Mucosa of descending colon (tissue), 3 donors: ENCODE results near the gene WFS1. TPM values are rescaled to one million over a fixed set of nuclear protein-coding genes. Genes with fewer than 3 reads are reported as not detected.

Experiments used
- ATAC-seq: fragments of 200-7000 bp; cut with Tn5 transposase; one replicate; pipeline ENCODE4 v1.9.1; 2020; ENCODE audit warnings: mild to moderate bottlenecking, moderate library complexity
- DNase-seq, 3 donors: peaks; one replicate each; pipeline ENCODE4 v3.0.0-alpha.2; 2020
- H3K36me3 ChIP-seq: fragments of 200-600 bp; one replicate; pipeline ENCODE4 v1.8.0; 2021; ENCODE audit warnings: low read depth, mild to moderate bottlenecking
- H3K4me1 ChIP-seq: fragments of 200-600 bp; one replicate; pipeline ENCODE4 v1.8.0; 2021; ENCODE audit warnings: low read depth, mild to moderate bottlenecking
- H3K4me3 ChIP-seq: fragments of 200-600 bp; one replicate; pipeline ENCODE4 v1.8.0; 2021; ENCODE audit warnings: mild to moderate bottlenecking
- H3K9me3 ChIP-seq: fragments of 200-600 bp; one replicate; pipeline ENCODE4 v1.8.0; 2021; ENCODE audit warnings: mild to moderate bottlenecking
- intact Hi-C, 2 donors: fragments of 100-400 bp; cut with DNase I in 1 of 2; cut with micrococcal nuclease in 1 of 2; formaldehyde crosslinking; loops; one replicate each; pipeline versions ENCODE4 v1.11.0 to v1.11.1; 2022; cut with DNase I, micrococcal nuclease
- total RNA-seq, 3 donors: library from RNA; stranded (reverse); fragmentation: NEBNext Ultra II Directional in 2 of 3; extraction: Animal tissue kit (Norgen Biotek cat#: 25700) in 2 of 3; gene quantifications; one replicate each; pipeline versions ENCODE4 v1.2.1 to v1.2.4, GENCODE V29; 2021 to 2023
- TF ChIP-seq, protein P1 (sequence below): fragments of 200-600 bp; IDR thresholded peaks from one replicate; pipeline ENCODE4 v1.8.0; 2022; ENCODE audit warnings: antibody characterized with exemption, mild to moderate bottlenecking
- donor health status: DM: no; HTN: no; CAD: no; lungs with moderate emphysema.
- donor health status: DM: no; HTN: no; CAD: no.
- donor health status: DM: no; HTN: yes; CAD: no.

WFS1 gene
- total RNA-seq, 3 donors from 2014 or later: 5.8 to 39.2 (median 14.9) TPM

DNA sequence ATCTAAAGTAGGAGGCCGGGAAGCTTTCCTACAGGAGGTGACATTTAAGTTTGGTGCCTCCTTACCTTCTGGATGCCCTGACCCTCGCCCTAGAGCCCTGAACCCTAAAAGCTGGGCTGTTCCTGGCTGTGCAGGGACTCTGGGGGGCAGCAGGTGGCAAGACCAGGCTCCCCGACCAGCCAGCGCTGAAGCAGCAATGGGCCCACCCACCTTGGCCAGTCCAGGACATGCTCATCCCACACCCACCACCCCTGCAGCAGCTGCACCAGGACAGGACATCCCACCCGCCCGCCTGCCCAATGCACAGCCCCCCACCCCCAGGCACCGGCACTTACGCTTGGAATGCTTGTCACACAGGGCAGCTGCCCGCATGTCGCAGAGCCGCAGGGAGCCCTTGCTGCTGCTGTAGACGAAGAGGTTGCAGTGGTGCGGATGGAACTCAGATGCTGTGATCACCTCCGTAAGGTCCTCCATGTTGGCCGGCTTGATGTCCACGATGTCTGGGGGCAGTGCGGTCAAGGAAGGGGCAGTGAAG is 77.9 kb downstream of the WFS1 start:
- intact Hi-C loops: no loop called here
- no peak for ATAC-seq
- TF ChIP-seq, protein P1, sequence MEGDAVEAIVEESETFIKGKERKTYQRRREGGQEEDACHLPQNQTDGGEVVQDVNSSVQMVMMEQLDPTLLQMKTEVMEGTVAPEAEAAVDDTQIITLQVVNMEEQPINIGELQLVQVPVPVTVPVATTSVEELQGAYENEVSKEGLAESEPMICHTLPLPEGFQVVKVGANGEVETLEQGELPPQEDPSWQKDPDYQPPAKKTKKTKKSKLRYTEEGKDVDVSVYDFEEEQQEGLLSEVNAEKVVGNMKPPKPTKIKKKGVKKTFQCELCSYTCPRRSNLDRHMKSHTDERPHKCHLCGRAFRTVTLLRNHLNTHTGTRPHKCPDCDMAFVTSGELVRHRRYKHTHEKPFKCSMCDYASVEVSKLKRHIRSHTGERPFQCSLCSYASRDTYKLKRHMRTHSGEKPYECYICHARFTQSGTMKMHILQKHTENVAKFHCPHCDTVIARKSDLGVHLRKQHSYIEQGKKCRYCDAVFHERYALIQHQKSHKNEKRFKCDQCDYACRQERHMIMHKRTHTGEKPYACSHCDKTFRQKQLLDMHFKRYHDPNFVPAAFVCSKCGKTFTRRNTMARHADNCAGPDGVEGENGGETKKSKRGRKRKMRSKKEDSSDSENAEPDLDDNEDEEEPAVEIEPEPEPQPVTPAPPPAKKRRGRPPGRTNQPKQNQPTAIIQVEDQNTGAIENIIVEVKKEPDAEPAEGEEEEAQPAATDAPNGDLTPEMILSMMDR: no peak
- Histone ChIP-seq H3K4me1 (no peaks in the 10 kb centered on the region), H3K9me3 (no peaks in the 10 kb centered on the region), H3K36me3 (no peaks in the 10 kb centered on the region), H3K4me3 (no peak overlapping the region)
- peak in 1 of 3 donors; percentile 27 for DNase-seq

DNA sequence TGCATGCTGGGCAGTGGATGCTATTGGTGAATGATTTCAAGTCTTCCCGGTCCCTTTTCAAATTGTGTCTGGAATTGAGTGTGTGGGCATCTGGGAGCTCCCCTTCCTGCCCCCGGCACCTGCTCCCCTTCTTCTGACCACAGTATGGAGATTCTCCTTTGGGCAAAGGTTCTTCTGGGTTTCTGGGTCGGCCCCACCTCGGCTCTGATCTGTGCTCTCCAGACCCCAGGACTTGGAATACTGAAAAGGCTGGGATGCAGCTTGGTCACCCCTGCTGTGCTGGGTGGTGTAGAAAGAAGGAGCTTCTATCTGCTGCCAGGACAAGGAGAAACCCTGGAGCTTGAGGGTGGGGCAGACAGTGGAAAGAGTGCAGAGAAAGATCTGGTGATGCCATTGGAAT is 78.8 kb downstream of the WFS1 start:
- no peak for DNase-seq
- no peaks in the 10 kb centered on the region for H3K4me1 ChIP-seq
- no peaks in the 10 kb centered on the region for H3K36me3 ChIP-seq
- ATAC-seq: no peak
- intact Hi-C loops: no loop called here
- H3K4me3 ChIP-seq: no peak overlapping the region
- no peaks in the 10 kb centered on the region for H3K9me3 ChIP-seq
- TF ChIP-seq, protein P1: no peak

DNA sequence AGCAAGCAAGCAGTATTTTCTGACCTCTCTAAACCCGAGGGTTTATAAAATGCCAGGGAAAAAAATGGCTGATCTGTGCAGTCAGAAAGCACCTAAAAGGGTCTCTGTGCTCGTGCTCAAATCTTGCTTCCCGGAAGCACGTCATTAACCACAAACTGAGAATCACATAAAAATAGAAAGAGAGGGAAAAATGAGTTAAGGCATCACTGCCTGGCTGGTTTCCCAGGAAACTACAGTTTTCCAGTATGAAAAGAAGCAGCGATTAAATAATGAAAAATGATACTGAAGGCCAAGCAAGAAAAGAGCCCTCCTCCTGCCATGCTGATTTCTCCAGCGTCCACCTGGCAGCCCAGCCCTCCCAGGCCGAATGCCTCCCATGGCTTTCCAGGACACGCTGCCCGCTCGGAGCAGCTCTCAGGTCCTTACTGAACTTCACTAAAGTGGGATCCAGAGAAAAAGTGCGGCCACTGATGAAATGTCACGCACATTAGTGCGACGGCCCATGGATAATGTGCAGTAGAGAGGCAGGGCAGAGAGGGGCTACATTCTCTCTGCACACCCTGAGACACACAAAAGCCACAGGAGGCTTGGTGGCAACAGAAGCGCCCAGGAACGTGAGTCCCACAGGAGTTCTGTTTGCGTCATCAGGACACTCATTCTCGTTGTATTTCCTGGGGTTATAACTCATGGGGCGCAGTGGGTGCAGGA is 80.4 kb downstream of the WFS1 start:
- H3K9me3 ChIP-seq: no peaks in the 10 kb centered on the region
- intact Hi-C loops: no loop called here
- no peaks in the 10 kb centered on the region for H3K36me3 ChIP-seq
- DNase-seq: peak in 1 of 3 donors; percentile 19
- ATAC-seq: no peak
- H3K4me3 ChIP-seq: no peak overlapping the region
- TF ChIP-seq, protein P1: no peak
- no peaks in the 10 kb centered on the region for H3K4me1 ChIP-seq

DNA sequence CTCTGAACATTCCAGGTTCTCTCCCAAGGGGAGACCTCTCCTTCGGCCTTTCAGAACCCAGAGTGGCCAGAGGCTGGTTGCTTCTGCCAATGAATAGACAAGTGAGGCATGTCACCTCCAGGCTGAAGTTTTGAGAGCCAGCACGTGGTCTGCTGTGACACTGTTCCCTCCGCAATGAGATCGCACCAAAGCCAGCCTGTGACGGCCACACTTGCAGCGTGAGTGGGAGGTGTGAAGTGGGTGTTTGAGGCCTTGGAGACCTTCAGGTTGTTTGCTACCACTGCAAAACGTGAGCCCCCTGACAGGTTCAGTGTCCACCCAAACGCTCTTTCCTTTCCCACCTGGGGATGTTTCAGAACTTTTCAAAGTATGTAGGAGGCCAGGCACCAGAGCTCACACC is 81.0 kb downstream of the WFS1 start:
- Histone ChIP-seq H3K36me3 (no peaks in the 10 kb centered on the region), H3K4me1 (no peaks in the 10 kb centered on the region), H3K4me3 (no peak overlapping the region), H3K9me3 (no peaks in the 10 kb centered on the region)
- TF ChIP-seq, protein P1: no peak
- intact Hi-C loops: no loop called here
- DNase-seq: no peak
- no peak for ATAC-seq

DNA sequence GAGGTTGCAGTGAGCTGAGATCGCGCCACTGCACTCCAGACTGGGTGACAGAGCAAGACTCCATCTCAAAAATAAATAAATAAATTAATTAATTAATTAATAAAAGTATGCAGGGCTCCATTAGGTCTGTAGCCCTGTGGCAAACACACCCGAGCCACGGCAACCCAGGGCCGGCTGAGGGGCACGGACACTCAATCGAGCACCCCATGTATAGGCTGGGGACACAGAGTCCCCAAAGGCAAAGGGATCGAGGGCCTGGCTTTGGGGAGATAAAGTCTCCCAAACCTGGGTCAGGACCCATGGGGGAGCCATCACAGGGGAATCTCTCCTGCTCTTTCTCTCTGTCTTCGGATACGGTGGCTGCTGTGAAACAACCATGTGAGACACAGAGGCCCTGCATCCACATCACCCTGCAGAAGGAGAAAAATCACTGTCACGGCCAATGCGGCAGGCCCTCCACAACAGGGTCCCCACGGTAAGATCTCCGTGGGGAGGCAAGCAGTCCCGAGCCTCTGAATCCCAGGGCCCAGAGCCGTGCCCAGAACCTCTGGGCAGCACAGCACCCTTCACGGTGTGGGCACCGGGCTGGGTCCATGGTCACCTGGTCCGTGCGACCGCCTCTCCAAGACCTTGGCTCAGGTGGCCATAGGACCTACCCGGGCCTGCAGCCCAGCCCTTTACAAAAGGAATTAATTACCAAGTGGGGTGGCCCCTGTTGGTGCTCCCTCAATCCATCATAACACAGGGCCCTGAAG is 81.8 kb downstream of the WFS1 start:
- H3K36me3 ChIP-seq: no peaks in the 10 kb centered on the region
- intact Hi-C loops: no loop called here
- ATAC-seq (no peak), DNase-seq (peak in 1 of 3 donors; percentile 28)
- no peak overlapping the region for H3K4me3 ChIP-seq
- H3K9me3 ChIP-seq: no peaks in the 10 kb centered on the region
- TF ChIP-seq, protein P1: no peak
- no peaks in the 10 kb centered on the region for H3K4me1 ChIP-seq
